ENCODE data around the gene CGREF1.

The CGREF1 gene

GRCh38 chr2:27057184-27057583 is 61.7 kb downstream of the CGREF1 start:
- no peak for DNase-seq (ENCODE audit: low read depth, low spot score)
- Histone ChIP-seq H3K27me3 (ENCODE audit: insufficient read depth, insufficient read length) (no peaks in the 10 kb centered on the region), H3K9me3 (ENCODE audit: insufficient read depth, low read length) (no peaks in the 10 kb centered on the region), H3K4me3 (ENCODE audit: insufficient read length, low read depth) (no peak overlapping the region), H3K9ac (ENCODE audit: insufficient read length, low read depth) (no peak overlapping the region), H3K36me3 (ENCODE audit: insufficient read depth, insufficient read length, low read length) (peaks cover 77% of the 10 kb centered on the region), H3K4me1 (ENCODE audit: insufficient read depth, insufficient read length) (no peaks in the 10 kb centered on the region)
- TF ChIP-seq SUZ12 (IDR thresholded peaks at IDR 0.05; ENCODE audit: extremely low read depth, insufficient read depth, insufficient read length) (no peak), YY1 (IDR thresholded peaks at IDR 0.05; ENCODE audit: insufficient read depth, insufficient read length) (no peak), ZNF274 (IDR thresholded peaks at IDR 0.05; ENCODE audit: low read depth, low read length) (no peak)

DNA sequence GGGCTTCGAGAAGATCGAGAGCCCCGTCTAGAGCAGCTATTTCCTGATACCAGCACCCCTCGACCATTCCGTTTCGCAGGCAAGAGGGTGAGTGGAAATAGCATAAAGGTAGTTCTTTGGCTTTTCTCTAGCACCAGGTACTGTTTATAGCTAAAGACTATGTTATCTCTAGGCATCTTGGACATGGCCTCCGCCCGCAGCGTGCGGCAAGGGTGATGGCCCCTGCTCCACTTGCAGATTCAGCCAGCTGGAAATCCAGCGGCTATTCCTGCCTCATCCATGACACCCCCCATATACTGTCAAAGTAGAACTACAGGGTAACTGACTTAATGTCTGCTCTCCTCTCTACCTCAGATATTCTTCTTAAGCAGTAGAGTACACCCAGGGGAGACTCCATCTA is 64.2 kb downstream of the CGREF1 start:
- H3K27me3 ChIP-seq (ENCODE audit: insufficient read depth, insufficient read length): no peaks in the 10 kb centered on the region
- DNase-seq (ENCODE audit: low read depth, low spot score): no peak
- no peak overlapping the region for H3K4me3 ChIP-seq (ENCODE audit: insufficient read length, low read depth)
- H3K9me3 ChIP-seq (ENCODE audit: insufficient read depth, low read length): no peaks in the 10 kb centered on the region
- H3K36me3 ChIP-seq (ENCODE audit: insufficient read depth, insufficient read length, low read length): peaks cover 68% of the 10 kb centered on the region
- TF ChIP-seq SUZ12 (IDR thresholded peaks at IDR 0.05; ENCODE audit: extremely low read depth, insufficient read depth, insufficient read length) (no peak), ZNF274 (IDR thresholded peaks at IDR 0.05; ENCODE audit: low read depth, low read length) (no peak), YY1 (IDR thresholded peaks at IDR 0.05; ENCODE audit: insufficient read depth, insufficient read length) (no peak)
- no peak overlapping the region for H3K9ac ChIP-seq (ENCODE audit: insufficient read length, low read depth)
- H3K4me1 ChIP-seq (ENCODE audit: insufficient read depth, insufficient read length): no peaks in the 10 kb centered on the region

DNA sequence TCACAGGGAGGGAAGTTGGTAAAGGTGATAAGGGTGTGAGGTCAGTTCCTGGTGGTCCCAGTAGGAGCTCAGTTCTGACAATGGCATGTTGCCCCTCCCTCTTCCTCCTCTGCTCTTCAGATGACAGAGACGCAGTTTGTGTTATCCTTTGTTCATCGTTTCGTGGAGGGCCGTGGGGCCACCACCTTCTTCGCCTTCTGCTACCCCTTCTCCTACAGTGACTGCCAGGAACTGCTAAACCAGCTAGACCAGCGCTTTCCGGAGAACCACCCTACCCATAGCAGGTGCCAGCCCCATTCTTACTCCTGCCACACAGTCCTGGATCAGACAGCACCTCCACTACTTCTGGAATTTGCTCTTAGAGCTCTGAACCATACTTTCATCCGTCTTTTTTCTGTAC is 65.2 kb downstream of the CGREF1 start:
- H3K4me1 ChIP-seq (ENCODE audit: insufficient read depth, insufficient read length): peaks cover 2% of the 10 kb centered on the region
- no peak overlapping the region for H3K4me3 ChIP-seq (ENCODE audit: insufficient read length, low read depth)
- no peaks in the 10 kb centered on the region for H3K9me3 ChIP-seq (ENCODE audit: insufficient read depth, low read length)
- DNase-seq (ENCODE audit: low read depth, low spot score): no peak
- no peak for TF ChIP-seq ZNF274 (IDR thresholded peaks at IDR 0.05; ENCODE audit: low read depth, low read length)
- no peak for TF ChIP-seq YY1 (IDR thresholded peaks at IDR 0.05; ENCODE audit: insufficient read depth, insufficient read length)
- TF ChIP-seq SUZ12 (IDR thresholded peaks at IDR 0.05; ENCODE audit: extremely low read depth, insufficient read depth, insufficient read length): no peak
- H3K9ac ChIP-seq (ENCODE audit: insufficient read length, low read depth): no peak overlapping the region
- no peaks in the 10 kb centered on the region for H3K27me3 ChIP-seq (ENCODE audit: insufficient read depth, insufficient read length)
- peaks cover 59% of the 10 kb centered on the region for H3K36me3 ChIP-seq (ENCODE audit: insufficient read depth, insufficient read length, low read length)

DNA sequence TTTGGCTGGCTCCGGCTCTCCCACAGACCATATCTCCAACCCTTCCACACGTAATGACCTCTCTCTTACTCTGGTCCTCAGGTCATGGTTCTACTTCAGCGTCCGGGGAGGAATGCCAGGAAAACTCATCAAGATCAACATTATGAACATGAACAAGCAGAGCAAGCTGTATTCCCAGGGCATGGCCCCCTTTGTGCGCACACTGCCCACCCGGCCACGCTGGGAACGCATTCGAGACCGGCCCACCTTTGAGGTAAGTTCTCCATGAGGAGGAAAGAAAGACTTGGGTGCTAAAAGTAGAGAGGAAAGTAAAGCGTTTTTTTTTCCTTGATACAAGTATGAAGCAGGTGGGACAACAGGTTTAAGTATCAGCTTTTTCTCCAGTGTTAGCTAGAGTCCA is 65.6 kb downstream of the CGREF1 start:
- Histone ChIP-seq H3K36me3 (ENCODE audit: insufficient read depth, insufficient read length, low read length) (peaks cover 55% of the 10 kb centered on the region), H3K27me3 (ENCODE audit: insufficient read depth, insufficient read length) (no peaks in the 10 kb centered on the region), H3K9ac (ENCODE audit: insufficient read length, low read depth) (no peak overlapping the region), H3K4me3 (ENCODE audit: insufficient read length, low read depth) (no peak overlapping the region), H3K9me3 (ENCODE audit: insufficient read depth, low read length) (no peaks in the 10 kb centered on the region), H3K4me1 (ENCODE audit: insufficient read depth, insufficient read length) (peaks cover 2% of the 10 kb centered on the region)
- TF ChIP-seq ZNF274 (IDR thresholded peaks at IDR 0.05; ENCODE audit: low read depth, low read length): no peak
- no peak for TF ChIP-seq YY1 (IDR thresholded peaks at IDR 0.05; ENCODE audit: insufficient read depth, insufficient read length)
- no peak for TF ChIP-seq SUZ12 (IDR thresholded peaks at IDR 0.05; ENCODE audit: extremely low read depth, insufficient read depth, insufficient read length)
- no peak for DNase-seq (ENCODE audit: low read depth, low spot score)

DNA sequence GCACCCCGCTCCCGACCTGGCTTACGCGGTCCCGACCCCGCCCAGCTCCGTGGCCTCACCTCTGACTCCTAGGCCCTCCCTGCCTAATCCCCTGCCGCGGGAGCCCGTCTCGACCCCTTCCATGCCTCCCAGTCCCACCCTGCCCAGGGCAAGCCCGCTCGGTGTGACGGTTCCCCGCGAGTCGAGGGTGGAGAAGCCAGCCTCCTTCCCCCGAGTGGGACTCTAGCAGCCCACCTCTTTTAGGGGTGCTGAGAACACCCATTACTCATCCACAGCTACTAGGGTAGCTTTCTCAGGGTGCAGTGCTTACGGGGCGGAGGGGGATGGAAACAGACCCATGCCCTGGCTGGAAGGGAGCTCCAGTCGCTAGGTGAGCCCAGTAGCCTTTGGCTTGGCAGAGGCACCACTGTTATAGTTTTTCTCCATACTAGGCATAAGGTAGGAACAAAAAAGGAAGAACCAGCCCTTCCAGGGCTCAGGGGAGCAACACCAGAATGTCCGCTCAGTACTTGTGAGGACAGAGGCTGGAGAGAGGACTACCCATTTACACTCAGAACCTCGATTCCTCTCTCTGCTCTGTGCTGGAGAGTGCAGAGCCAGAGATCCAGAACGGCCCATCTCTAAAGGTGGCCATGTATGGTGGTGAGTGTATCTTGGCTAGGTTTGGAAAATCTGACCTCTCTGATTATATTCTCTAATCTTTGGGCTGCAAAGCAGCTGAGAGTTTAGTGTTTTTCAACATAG is 66.9 kb downstream of the CGREF1 start:
- Histone ChIP-seq H3K9ac (ENCODE audit: insufficient read length, low read depth) (peak overlapping the region; percentile 89), H3K9me3 (ENCODE audit: insufficient read depth, low read length) (no peaks in the 10 kb centered on the region), H3K4me1 (ENCODE audit: insufficient read depth, insufficient read length) (peaks cover 2% of the 10 kb centered on the region), H3K4me3 (ENCODE audit: insufficient read length, low read depth) (peak overlapping the region; percentile 85), H3K36me3 (ENCODE audit: insufficient read depth, insufficient read length, low read length) (peaks cover 44% of the 10 kb centered on the region), H3K27me3 (ENCODE audit: insufficient read depth, insufficient read length) (no peaks in the 10 kb centered on the region)
- DNase-seq (ENCODE audit: low read depth, low spot score): no peak
- no peak for TF ChIP-seq ZNF274 (IDR thresholded peaks at IDR 0.05; ENCODE audit: low read depth, low read length)
- TF ChIP-seq SUZ12 (IDR thresholded peaks at IDR 0.05; ENCODE audit: extremely low read depth, insufficient read depth, insufficient read length): no peak
- TF ChIP-seq YY1 (IDR thresholded peaks at IDR 0.05; ENCODE audit: insufficient read depth, insufficient read length): no peak

- H3K36me3 ChIP-seq (ENCODE audit: insufficient read depth, insufficient read length, low read length): peaks cover 36% of the 10 kb centered on the region
- H3K4me3 ChIP-seq (ENCODE audit: insufficient read length, low read depth): peak within 1 kb of the TSS; percentile 85
- H3K9ac ChIP-seq (ENCODE audit: insufficient read length, low read depth): peak within 1 kb of the TSS; percentile 89
- H3K9me3 ChIP-seq (ENCODE audit: insufficient read depth, low read length): no peaks in the 10 kb centered on the region
- peaks cover 2% of the 10 kb centered on the region for H3K4me1 ChIP-seq (ENCODE audit: insufficient read depth, insufficient read length)
- TF ChIP-seq YY1 (IDR thresholded peaks at IDR 0.05; ENCODE audit: insufficient read depth, insufficient read length) (no peak), SUZ12 (IDR thresholded peaks at IDR 0.05; ENCODE audit: extremely low read depth, insufficient read depth, insufficient read length) (no peak), ZNF274 (IDR thresholded peaks at IDR 0.05; ENCODE audit: low read depth, low read length) (no peak)
- no peaks in the 10 kb centered on the region for H3K27me3 ChIP-seq (ENCODE audit: insufficient read depth, insufficient read length)
- DNase-seq (ENCODE audit: low read depth, low spot score): peak; percentile 83
Measured at GRCh38 chr2:27050996-27051901, 67.7 kb downstream of the CGREF1 start, which contains the start of gene AGBL5. TSS of gene AGBL5 (plus strand) at chr2:27051668. CDS start at chr2:27052959, 1,291 bp downstream.
